Activated CD8-positive, alpha-beta memory T cell treated with anti-CD3 and anti-CD28 coated beads, Interleukin-2, amount 50 U/mL, for 48 hours (primary cell): Measurements from ENCODE around the gene ZBTB48.
"Not testable (repeated sequence)": the region's sequence is repeated elsewhere in the genome, so short reads cannot be mapped to it uniquely, and the experiment has no call there.

Experiments
- DNase-seq: peaks from one replicate; pipeline ENCODE4 v3.0.0-alpha.2; 2020

ZBTB48 gene

DNA sequence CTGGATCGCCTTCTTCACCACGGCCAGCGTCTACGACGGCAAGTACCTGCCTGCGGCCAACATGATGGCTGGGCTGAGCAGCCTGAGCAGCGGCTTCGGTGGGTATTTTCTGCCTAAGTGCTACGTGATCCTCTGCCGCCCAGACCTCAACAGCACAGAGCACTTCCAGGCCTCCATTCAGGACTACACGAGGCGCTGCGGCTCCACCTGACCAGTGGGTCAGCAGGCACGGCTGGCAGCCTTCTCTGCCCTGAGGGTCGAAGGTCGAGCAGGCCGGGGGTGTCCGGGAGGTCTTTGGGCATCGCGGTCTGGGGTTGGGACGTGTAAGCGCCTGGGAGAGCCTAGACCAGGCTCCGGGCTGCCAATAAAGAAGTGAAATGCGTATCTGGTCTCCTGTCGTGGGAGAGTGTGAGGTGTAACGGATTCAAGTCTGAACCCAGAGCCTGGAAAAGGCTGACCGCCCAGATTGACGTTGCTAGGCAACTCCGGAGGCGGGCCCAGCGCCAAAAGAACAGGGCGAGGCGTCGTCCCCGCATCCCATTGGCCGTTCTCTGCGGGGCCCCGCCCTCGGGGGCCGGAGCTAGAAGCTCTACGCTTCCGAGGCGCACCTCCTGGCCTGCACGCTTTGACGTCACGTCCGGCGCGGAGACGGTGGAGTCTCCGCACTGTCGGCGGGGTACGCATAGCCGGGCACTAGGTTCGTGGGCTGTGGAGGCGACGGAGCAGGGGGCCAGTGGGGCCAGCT lies at the start of gene ZBTB48:
ZBTB48 (plus strand) TSS at position 621 of the 745 bp plus-strand sequence. CDS start 616 bp downstream, outside the sequence.
- peak; percentile 98 for DNase-seq

DNA sequence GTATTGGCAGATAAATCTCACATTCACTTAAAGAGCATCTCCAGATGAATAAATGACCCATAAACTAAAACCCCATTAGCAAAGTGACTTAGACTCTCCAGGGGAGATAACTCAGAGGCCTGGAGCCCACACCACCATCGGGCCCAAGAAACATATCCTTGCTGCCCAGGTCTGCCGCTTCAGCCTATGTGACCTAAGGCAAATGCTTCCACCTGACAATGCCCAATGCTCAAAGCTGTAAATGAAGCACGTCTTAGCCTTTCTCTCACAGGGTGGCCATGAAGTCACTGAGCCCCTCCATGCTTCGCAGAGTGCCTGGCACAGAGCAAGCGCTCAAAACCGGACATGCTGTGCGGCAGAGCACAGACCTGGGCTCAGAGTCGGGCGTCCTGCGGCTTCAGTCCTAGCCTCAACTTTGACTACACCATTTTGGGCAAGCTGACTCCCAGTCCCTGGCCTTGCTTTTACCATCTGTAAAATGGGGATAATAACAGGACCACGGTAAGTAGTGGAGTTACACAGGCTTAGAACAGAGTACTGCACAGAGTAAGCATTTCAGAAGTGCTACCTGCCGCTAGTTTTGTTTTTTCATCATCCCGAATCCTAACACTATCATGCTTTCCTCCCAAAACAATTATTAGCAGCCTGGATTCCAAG lies 49.2 kb upstream of the ZBTB48 start:
- no peak for DNase-seq

DNA sequence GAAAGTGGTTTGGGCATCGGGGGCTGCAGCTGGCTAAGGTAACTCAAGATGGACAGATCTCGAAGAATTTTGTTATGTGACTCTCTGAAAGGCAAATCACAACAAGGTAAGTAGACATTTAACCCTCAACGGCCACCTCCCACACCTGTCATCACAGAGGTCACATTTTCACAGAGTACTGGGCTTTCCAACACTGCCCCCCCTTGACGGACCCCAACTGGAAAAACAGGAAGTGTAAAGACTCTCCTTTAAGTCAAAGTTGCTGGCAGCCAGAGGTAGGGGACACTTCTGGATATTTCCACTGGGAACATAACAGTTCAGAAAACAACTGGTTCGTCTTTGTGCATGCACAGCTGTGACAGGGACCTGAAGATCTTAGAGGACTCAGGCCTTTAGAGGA lies 47.8 kb upstream of the ZBTB48 start:
- no peak for DNase-seq

DNA sequence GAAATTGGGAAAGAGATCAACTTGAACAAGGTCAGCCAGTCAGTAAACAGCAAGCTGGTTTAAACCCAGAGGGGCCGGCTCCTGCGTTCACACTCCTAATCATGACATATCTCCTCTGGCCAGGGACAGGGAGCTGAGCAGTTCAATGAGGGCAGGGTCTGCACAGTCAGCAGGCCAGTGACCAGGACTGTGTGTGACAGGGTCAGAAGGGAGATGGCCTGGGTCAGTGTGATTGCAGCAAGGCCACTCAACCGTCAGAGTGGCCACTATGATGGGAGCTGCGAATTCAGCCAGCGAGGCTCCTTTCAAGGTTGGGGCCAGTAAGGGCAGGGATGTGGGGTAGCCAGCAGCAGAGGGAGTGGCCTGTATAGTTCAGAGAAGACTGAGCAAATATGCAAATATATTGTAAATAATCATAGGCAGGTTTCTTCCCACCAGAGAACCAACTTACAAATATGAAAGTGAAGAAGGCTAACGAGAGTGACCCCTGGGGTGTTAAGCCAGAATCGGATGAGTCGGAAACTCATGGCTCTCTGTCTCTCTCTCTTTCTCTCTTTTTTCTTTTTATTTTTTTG lies 45.5 kb upstream of the ZBTB48 start:
- no peak for DNase-seq

DNA sequence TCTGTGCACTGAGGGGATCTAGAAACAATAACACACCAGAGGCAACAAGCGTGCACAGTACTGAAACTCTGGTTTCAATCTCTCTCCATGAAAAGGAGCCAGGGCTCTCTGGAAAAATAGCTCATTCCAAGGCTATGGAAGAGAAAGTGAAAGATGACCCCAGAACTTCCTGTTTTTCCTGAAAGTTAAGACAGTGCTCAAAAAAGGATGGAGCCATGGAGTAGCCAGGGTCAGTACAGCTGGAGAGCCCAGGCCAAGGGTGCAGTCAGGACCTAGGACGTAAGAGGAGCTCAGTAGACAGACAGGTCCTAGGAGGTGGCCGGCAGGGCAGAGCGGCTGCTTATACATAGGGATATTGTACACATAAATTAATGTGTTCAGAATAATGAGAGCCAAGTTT lies 44.6 kb upstream of the ZBTB48 start:
- DNase-seq: no peak

DNA sequence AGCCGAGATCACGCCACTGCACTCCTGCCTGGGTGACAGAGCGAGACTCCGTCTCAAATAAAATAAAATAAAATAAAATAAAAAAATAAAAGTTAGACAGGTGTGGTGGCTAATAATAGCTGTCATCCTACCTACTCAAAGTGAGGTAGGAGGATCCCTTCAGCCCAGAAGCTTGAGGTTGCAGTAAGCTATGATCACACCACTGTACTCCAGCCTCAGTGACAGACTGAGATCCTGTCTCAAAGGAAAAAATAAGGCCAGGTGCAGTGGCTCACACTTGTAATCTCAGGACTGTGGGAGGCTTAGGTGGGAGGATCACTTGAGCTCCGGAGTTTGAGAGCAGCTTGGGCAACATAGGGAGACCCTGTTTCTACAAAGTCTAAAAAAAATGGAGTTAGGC lies 43.5 kb upstream of the ZBTB48 start:
- DNase-seq: no peak

DNA sequence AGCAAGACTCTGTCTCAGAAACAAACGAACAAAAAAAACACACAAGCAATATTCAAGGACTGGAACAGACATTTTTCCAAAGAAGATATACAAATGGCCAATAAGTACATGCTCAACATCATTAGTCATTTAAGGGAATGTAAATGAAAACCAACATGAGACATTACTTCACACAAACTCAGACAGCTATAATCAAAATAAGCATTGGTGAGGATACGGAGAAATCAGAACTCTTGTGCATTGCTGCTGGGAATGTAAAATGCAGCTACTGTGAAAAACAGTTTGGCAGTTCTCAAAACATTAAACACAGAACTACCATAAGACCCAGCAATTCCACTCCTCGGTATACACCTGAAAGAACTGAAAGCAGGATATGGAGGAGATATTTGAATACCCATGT lies 40.8 kb upstream of the ZBTB48 start:
- no peak for DNase-seq

DNA sequence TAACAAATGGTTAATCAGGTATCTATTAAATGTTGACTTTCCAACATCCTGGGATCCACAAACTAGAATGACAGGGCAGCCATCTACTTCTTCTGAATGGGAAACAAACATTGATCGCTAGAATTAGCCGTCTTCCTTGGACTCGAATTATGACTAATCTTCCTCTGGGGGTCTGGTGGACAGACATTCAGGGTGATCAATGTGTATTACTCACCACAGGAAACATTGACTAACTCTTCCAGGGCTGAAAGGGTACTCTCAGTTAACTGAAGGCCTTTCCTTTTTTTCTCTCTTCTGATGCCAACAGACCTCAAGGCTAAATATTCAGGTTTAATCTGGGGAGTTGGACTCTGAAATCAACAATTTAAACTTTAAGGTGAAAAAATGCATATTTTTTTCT lies 35.0 kb upstream of the ZBTB48 start:
- DNase-seq: no peak

DNA sequence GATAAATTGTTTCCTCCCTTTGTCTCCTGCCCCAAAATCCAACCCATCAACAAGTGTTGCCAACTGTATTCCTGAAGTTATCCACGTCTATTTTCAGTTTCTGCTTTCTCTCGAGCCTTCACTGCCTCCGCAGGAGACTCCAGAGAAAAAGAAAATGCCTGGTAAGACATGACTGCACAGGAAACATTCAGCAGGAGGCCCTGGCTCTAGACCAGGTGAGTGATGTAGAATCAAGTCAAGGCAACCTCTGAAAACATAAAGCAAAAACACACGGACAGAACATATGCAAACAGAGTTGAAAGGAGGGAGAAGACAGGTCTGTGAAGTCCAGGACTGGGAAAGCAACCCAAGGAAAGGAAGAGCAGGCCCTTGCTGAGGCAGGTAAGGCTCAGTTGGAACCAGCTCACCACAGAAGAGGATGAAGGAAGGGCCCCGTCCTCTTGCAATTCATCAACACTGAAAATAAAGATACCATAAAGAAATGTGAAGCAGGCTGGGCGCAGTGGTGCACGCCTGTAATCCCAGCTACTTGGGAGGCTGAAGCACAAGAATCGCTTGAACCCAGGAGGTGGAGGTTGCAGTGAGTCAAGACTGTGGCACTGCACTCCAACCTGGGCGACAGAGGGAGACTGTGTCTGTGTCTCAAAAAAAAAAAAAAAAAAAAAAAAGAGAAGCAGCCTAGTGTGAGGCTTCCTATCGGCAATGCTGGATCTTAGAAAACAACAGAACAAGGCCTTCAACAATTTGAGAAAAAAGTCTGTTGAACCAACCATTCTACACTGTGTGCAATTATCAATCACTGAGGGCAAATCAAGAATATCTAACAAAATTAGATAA lies 34.3 kb upstream of the ZBTB48 start:
- no peak for DNase-seq

DNA sequence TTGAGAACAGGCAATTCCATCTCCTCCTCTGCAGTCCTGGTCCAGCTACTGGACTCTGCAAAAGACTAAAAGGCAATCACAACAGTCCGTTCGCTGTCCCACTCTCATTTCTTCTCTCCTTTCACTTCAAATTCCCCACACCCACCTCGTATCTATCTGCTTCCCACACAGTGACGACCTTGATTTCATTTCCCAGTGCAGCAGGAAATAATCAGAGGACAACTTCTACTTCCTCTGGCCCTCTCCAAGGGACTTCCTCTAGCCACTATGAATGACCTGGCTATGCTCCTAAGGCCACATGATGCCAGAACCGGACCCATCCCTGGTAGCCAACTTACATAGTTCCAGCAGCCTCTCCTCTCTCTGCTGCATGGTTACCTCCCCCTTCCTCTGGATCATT lies 33.5 kb upstream of the ZBTB48 start:
- no peak for DNase-seq

DNA sequence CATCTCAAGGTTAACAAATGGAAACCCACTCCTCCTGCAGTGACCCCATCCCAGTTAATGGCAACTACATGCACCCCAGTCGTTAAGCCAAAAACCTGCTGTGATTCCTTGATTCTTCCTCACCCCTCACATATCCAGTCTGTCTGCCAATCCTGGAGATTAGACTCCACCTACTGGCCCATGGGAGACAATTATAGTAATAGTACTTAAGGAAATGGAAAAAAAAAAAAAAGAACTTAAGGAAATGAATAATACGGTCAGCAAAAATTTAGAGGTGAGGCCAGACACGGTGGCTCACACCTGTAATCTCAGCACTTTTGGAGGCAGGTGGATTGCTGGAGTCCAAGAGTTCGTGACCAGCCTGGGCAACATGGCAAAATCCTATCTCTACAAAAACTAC lies 32.5 kb upstream of the ZBTB48 start:
- DNase-seq: no peak

DNA sequence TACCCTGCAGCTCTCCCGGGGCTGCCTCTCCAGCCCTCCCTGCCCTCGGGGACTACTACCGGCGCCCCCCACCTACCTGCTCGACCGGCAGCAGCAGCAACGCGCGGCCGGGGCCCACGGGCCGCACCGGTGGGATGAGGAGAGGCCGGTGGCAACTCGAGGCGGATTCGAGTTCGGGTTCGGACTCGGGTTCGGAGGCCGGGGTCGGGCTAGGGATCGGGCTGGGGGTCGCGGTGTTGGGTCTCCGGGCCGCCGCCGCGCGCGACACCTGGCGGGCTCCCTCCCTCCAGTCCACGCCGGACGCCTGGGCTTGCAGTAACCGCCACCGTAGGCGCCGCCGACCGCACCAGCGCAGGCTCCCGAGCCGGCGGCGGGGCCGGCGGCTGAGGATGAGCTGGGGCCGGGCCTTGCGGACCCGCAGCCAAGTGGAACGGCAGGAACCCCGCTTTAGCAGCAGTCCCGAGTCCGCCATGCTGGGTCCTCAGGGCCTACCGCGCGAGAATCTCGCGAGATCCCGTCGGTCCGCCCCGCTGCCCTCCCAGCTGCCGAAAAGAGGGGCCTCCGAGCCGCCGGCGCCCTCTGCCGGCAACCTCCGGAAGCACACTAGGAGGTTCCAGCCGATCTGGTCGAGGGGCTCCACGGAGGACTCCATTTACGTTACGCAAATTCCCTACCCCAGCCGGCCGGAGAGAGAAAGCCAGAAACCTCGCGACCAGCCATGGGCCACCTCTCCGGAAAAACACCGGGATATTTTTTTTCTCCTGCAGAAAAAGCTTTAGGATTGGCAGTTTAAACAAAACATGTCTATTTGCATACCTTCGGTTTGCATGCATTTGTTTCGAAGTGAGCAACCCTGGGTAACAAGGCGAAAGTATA lies 25.5 kb upstream of the ZBTB48 start, which contains the start of gene NOL9:
NOL9 (minus strand) TSS at position 483 of the 876 bp plus-strand sequence; CDS start at position 472, 11 bp downstream.
- DNase-seq: peak; percentile 99

DNA sequence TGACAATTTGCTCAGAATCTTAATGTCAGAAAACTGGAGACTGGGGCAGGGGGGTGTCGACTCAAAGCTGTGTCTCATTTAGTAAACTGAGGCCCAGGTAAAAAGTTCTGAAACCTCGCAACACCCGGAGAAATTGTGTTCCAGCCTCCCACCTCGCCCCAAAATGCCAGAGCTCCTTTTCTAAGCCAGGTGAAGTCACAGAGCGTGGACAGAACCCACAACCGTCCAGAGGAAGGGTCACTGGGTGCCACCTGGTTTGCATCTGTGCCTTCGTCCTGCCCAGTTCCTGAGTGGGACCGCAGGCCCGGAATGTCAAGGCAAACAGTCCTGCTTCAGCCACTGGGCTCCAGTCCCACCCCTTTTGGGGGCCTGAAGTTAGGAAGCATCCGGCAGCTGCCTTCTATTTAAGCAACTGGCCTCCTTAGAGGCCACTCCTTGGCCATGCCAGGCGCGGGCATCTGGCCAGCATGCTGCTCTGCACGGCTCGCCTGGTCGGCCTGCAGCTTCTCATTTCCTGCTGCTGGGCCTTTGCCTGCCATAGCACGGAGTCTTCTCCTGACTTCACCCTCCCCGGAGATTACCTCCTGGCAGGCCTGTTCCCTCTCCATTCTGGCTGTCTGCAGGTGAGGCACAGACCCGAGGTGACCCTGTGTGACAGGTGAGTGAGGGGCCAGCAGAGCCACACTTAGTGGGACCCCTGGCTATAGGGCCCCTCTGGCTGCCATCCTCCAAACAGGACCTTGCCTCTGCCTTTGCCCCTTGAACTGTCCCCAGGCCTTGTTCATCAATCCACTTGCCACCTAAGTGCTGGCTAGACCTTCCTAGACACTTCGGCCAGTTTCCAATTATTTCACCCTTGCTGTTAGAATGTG lies 24.7 kb upstream of the ZBTB48 start, which contains the start of gene TAS1R1:
TAS1R1 (plus strand) TSS at position 401 of the 872 bp plus-strand sequence; CDS start at position 468, 67 bp downstream.
- peak; percentile 53 for DNase-seq

DNA sequence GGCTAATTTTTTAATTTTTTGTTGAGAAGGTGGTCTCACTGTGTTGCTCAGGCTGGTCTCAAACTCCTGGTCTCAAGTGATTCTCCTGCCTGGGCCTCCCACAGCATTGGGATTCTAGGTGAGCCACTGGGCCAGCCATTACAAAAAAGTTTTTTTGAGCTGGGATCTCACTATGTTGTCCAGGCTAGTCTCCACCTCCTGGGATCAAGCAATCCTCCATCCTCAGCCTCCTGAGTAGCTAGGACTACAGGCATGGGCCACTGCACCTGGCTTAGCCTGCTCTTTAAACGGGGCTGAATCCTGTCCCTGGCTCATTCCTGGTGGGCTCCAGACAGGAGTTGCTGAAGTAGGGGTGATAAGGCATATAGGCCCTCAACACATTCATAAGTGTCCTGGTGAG lies 22.2 kb upstream of the ZBTB48 start:
- DNase-seq: no peak

DNA sequence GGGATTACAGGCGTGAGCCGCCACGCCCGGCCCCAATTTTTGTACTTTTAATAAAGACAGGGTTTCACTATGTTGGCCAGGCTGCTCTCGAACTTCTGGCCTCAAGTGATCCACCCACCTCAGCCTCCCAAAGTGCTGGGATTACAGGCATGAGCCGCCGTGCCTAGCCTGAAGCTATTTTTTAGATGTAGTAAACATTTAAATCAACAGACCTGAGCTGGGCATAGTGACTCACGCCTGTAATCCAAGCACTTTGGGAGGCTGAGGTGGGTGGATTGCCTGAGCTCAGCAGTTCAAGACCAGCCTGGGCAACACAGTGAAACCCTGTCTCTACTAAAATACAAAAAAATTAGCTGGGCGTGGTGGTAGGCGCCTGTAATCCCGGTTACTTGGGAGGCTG lies 20.6 kb upstream of the ZBTB48 start:
- DNase-seq: not testable (repeated sequence)

DNA sequence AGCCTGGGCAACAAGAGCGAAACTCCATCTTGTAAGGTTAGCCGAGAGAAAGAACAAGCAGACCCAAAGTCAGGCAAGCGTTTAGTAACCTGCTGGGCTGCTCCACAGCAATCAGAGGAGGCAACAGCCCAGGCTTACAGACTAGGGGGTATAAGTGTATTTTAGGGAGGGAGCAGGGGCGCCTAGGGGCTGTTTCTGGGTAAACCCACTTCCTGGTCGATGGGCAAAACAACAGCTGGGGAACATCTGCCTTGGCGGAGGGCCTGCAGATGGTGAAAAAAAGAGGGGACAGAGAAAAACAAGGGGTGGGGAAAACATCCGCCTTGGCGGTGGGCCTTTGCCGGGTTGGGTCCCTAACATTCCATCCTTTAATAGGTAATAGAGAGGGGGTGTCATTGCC lies 19.5 kb upstream of the ZBTB48 start:
- DNase-seq: no peak

DNA sequence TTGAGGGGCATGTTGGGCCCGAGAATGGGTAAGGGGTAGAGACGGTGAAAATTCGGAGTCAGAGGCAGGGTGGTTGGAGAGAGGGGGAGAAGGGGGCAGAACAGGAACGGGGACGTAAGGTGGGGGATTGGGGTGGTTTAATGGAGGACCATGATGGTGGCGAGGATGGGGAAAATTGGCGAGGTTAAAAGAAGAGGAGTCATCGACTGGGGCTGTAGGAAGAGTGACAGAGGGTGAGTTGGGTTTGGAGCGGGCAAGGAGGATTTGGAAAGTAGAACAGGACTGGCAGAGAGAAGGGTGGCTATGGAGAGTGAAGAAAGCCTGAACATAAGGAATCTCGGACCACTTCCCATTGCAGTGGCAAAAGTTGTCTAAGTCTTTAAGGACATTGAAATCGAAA lies 10.8 kb upstream of the ZBTB48 start:
- no peak for DNase-seq

DNA sequence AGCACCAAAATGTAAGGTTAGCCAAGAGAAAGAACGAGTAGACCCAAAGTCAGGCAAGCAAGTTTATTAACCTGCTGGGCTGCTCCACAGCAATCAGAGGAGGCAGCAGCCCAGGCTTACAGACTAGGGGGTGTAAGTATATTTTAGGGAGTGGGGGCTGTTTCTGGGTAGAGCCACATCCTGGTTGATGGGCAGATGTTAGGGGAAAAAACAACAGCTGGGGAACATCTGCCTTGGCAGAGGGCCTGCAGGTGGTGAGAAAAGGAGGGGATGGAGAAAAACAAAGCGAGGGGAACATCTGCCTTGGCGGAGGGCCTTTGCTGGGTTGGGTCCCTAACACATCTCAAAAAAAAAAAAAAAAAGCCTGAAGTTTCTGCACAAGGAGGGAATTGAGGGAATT lies 9.7 kb upstream of the ZBTB48 start:
- no peak for DNase-seq

DNA sequence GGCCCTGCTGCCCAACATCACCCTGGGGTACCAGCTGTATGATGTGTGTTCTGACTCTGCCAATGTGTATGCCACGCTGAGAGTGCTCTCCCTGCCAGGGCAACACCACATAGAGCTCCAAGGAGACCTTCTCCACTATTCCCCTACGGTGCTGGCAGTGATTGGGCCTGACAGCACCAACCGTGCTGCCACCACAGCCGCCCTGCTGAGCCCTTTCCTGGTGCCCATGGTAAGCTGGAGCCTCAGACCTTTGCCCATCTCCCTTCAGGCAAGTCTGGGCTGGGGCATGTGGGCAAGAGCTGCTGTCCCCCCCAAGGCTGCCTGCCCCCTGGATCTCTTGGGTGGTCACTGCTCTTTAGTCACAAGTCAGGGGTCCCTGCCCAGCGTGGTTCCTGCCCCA lies 8.8 kb upstream of the ZBTB48 start:
- DNase-seq: no peak

DNA sequence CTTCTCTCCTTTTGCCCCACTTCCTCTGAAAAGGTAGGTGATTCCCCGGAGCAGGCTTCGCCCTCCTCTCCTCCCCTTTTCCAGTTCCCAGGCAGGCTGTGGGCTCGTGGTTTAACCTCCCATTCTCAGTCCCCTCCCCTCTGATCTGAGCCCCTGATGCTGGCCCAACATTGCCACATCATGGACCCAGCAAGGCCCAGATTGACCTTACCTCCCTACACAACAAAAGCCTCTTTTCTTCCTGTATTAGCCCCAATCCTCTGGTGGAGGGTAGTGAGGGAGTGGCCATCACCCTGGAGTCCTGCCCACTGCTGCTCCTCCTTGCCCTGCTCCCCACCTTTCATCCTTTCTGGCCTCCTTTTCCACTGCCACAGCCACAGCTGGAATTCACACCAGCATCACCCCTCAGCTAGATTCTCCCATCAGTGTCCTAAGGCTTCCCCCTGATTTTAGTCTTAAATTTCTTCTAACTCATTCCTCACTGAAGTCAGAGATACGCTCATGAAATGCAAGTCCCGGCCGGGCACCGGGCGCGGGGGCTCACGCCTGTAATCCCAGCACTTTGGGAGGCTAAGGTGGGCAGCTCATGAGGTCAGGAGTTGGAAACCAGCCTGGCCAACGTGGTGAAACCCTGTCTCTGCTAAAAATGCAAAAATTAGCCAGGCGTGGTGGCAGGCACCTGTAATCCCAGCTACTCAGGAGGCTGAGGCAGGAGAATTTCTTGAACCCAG lies 7.0 kb upstream of the ZBTB48 start:
- DNase-seq: no peak
